ENCODE measurements around the gene ACTG2. TPM values are rescaled to one million over a fixed set of nuclear protein-coding genes. Genes with fewer than 3 reads are reported as not detected.
"Not testable (repeated sequence)": the region's sequence is repeated elsewhere in the genome, so short reads cannot be mapped to it uniquely, and the experiment has no call there.

ACTG2 gene
- total and polyA plus RNA-seq, 4 donors, result 5.3 to 21.0 (median 6.2) TPM

DNA sequence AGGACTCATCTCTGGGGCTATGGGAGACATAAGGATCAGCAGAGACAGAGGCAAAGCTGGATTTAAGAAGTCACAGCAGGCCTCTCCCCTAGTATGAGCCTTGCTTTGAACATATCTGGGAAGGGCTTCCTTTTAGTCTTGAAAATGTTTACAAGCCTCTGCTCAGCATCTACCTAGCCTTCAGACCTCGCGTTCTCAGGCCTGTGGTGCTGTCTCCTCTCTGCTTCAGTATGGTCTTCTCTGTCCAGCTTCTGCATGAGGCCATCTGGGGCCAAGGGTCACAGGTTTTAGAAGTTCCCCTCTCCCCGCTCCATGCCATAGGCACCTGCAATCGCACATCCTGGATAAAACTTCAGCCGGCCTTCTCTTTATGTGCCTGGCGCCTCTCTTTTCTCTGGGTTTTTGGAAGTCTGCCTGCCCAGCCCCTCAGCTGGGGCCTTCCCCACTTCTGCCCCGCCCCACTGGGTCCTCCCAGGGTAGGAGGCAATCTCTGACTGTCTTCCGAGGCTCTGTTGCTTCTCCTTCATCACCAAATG is 7.1 kb downstream of the ACTG2 start:
- no peak for DNase-seq (ENCODE audit: low read depth in 4 of 6, low spot score in 6 of 6)
- H3K27ac ChIP-seq (ENCODE audit: low read depth, low read length), result no peak overlapping the region
- H3K4me1 ChIP-seq (ENCODE audit: control insufficient read depth, insufficient read depth, low read length), result peaks cover 8% of the 10 kb centered on the region
- WGBS (ENCODE audit: insufficient coverage), result 81% methylated on average over 6 of the region's 8 CpGs
- no peak overlapping the region for H3K4me3 ChIP-seq (ENCODE audit: low read depth, low read length)
- H3K9me3 ChIP-seq (ENCODE audit: control insufficient read depth, insufficient read depth, low read length), result no peaks in the 10 kb centered on the region
- no peaks in the 10 kb centered on the region for H3K36me3 ChIP-seq (ENCODE audit: control insufficient read depth, insufficient read depth, low read length)
- H3K27me3 ChIP-seq (ENCODE audit: control insufficient read depth, insufficient read depth, low read length), result no peaks in the 10 kb centered on the region

DNA sequence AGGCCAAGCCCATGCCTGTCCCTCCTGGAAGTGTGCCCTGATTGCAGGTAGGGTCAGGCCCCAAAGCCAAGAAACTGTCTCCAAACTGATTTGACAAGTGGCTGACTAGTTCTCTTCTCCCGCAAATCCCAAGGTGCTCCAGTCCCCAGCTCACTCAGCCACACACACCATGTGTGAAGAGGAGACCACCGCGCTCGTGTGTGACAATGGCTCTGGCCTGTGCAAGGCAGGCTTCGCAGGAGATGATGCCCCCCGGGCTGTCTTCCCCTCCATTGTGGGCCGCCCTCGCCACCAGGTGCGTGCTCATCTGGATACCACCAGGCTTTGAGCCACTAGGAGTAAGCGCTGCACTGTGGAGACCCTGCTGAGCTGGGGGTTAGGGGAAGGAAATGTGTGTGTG is 8.3 kb downstream of the ACTG2 start:
- DNase-seq (ENCODE audit: low read depth in 4 of 6, low spot score in 6 of 6), result no peak
- H3K27me3 ChIP-seq (ENCODE audit: control insufficient read depth, insufficient read depth, low read length), result no peaks in the 10 kb centered on the region
- WGBS (ENCODE audit: insufficient coverage), result 96% methylated on average over 7 of the region's 10 CpGs

DNA sequence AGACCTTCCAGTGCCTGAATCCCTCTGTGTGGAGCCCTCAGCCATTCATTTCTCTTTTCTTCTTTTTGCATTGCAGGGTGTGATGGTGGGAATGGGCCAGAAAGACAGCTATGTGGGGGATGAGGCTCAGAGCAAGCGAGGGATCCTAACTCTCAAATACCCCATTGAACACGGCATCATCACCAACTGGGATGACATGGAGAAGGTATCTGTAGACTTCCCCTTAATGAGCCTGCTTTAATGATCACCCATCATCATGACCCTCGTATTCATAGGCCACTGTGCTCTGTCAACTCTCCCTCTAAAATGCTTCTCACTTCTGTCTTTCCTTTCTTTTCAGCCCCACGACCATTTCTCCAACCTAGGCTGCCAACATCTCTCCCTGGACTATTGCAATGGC is 9.5 kb downstream of the ACTG2 start:
- Histone ChIP-seq H3K9me3 (ENCODE audit: control insufficient read depth, insufficient read depth, low read length) (no peaks in the 10 kb centered on the region), H3K4me3 (ENCODE audit: low read depth, low read length) (no peak overlapping the region), H3K4me1 (ENCODE audit: control insufficient read depth, insufficient read depth, low read length) (peaks cover 2% of the 10 kb centered on the region), H3K27me3 (ENCODE audit: control insufficient read depth, insufficient read depth, low read length) (no peaks in the 10 kb centered on the region), H3K27ac (ENCODE audit: low read depth, low read length) (no peak overlapping the region), H3K36me3 (ENCODE audit: control insufficient read depth, insufficient read depth, low read length) (no peaks in the 10 kb centered on the region)
- no peak for DNase-seq (ENCODE audit: low read depth in 4 of 6, low spot score in 6 of 6)
- 71% methylated on average over 2 of the region's 4 CpGs for WGBS (ENCODE audit: insufficient coverage)

More for the DNA sequence above, 8.3 kb downstream of the ACTG2 start:
- H3K36me3 ChIP-seq (ENCODE audit: control insufficient read depth, insufficient read depth, low read length), result no peaks in the 10 kb centered on the region
- H3K27ac ChIP-seq (ENCODE audit: low read depth, low read length), result no peak overlapping the region
- H3K4me3 ChIP-seq (ENCODE audit: low read depth, low read length), result no peak overlapping the region
- H3K4me1 ChIP-seq (ENCODE audit: control insufficient read depth, insufficient read depth, low read length), result peaks cover 8% of the 10 kb centered on the region
- H3K9me3 ChIP-seq (ENCODE audit: control insufficient read depth, insufficient read depth, low read length), result no peaks in the 10 kb centered on the region

DNA sequence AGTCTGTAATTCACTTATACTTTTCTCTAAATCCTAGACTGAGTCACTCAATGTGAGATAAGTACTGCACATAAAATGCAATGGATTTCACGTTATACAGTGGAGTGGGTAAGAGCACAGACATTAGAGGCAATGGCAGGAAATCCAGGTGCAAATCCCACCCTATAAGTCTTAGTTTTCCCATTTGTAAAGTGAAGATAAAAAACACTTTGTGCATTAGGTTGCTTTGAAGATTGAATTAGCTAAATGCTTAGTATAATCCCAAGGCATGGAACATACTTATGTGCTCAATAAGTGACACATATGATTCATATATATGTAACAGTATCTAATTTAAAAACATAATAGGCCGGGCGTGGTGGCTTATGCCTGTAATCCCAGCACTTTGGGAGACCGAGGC is 10.5 kb downstream of the ACTG2 start:
- WGBS (ENCODE audit: insufficient coverage), result 80% methylated on average over 1 of the region's 4 CpGs
- H3K4me1 ChIP-seq (ENCODE audit: control insufficient read depth, insufficient read depth, low read length), result no peaks in the 10 kb centered on the region

DNA sequence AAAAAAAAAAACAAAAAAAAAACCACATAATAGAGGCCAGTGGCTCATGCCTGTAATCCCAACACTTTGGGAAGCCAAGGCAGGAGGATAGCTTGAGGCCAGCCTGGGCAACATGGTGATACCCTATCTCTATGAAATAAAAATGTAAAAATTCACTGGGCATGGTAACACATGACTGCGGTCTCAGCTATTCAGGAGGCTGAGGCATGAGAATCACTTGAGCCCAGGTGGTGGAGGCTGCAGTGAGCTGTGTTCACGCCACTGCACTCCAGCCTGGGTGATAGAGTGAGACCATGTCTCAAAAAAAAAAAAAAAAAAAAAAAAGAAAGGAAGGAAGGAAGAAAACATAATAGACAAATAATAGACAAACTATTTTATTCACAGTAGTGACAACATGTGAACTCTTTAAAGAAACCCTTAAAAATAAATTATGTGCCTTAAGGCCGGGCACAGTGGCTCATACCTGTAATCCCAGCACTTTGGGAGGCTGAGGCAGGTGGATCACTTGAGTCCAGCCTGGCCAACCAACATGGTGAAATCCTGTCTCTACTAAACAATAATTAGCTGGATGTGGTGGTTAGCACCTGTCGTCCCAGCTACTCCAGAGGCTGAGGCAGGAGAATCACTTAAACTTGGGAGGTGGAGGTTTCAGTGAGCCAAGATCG is 11.3 kb downstream of the ACTG2 start:
- not testable (repeated sequence) for H3K9me3 ChIP-seq (ENCODE audit: control insufficient read depth, insufficient read depth, low read length); DNase-seq (ENCODE audit: low read depth in 4 of 6, low spot score in 6 of 6); H3K4me1 ChIP-seq (ENCODE audit: control insufficient read depth, insufficient read depth, low read length); H3K27ac ChIP-seq (ENCODE audit: low read depth, low read length); H3K4me3 ChIP-seq (ENCODE audit: low read depth, low read length); H3K36me3 ChIP-seq (ENCODE audit: control insufficient read depth, insufficient read depth, low read length); H3K27me3 ChIP-seq (ENCODE audit: control insufficient read depth, insufficient read depth, low read length)
- WGBS (ENCODE audit: insufficient coverage), result 100% methylated on average over 1 of the region's 5 CpGs

More for the DNA sequence above, 10.5 kb downstream of the ACTG2 start:
- no peaks in the 10 kb centered on the region for H3K9me3 ChIP-seq (ENCODE audit: control insufficient read depth, insufficient read depth, low read length)
- H3K27me3 ChIP-seq (ENCODE audit: control insufficient read depth, insufficient read depth, low read length), result no peaks in the 10 kb centered on the region
- no peak for DNase-seq (ENCODE audit: low read depth in 4 of 6, low spot score in 6 of 6)
- no peaks in the 10 kb centered on the region for H3K36me3 ChIP-seq (ENCODE audit: control insufficient read depth, insufficient read depth, low read length)
- no peak overlapping the region for H3K27ac ChIP-seq (ENCODE audit: low read depth, low read length)
- H3K4me3 ChIP-seq (ENCODE audit: low read depth, low read length), result no peak overlapping the region

DNA sequence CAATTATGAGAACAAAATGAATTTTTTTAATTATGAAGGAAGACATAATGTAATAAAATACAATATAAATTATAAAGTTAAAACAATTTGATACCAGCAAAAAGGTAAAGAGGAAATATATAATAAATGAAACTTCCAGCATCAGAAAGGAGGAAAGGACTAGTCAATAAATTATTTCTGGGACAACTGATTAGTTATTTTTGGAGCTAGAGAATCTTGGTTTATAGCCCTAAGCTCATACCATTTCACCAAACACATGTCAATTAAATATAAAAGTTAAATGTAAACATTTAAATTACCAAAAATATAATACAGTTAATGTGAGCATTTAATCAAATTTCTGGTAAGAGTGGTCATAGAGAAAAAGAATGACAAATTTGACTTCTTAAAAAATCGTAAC is 12.1 kb downstream of the ACTG2 start:
- no peaks in the 10 kb centered on the region for H3K4me1 ChIP-seq (ENCODE audit: control insufficient read depth, insufficient read depth, low read length)
- no peak overlapping the region for H3K27ac ChIP-seq (ENCODE audit: low read depth, low read length)

DNA sequence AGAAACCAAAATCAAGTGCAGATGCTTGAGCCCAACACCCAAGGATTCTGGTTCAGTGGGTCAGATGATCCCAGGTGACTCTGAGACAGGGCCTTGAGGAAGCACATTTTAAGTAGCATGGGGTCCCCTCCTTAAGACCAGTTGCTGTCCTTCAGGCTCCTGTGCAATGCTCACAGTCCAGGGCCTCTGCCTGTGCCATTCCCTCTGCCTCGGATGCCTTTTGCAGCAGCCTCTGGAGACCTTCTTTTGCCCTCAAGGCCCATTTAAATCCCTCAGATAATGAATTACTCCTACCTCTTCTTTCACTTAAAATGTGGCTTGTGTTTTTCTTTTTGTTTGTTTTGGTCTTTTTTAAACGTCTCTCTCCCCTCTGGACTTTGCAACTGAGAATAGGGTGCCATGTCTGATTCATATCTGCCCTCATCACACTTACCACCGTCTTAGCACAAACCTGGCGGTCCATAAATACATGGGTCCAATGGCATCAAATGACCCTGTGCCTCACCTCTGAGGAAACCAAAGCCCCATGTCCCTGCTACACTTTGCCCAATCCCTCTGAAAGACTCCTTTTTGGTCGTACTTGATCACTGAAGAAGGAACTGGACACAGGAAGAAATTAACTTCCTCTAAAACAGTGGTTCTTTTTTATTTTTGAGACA is 14.2 kb downstream of the ACTG2 start:
- H3K4me1 ChIP-seq (ENCODE audit: control insufficient read depth, insufficient read depth, low read length), result no peaks in the 10 kb centered on the region
- no peaks in the 10 kb centered on the region for H3K36me3 ChIP-seq (ENCODE audit: control insufficient read depth, insufficient read depth, low read length)
- no peak overlapping the region for H3K4me3 ChIP-seq (ENCODE audit: low read depth, low read length)
- no peak for DNase-seq (ENCODE audit: low read depth in 4 of 6, low spot score in 6 of 6)
- no peak overlapping the region for H3K27ac ChIP-seq (ENCODE audit: low read depth, low read length)
- WGBS (ENCODE audit: insufficient coverage), result 89% methylated on average over 3 of the region's 5 CpGs
- no peaks in the 10 kb centered on the region for H3K9me3 ChIP-seq (ENCODE audit: control insufficient read depth, insufficient read depth, low read length)
- H3K27me3 ChIP-seq (ENCODE audit: control insufficient read depth, insufficient read depth, low read length), result no peaks in the 10 kb centered on the region

More for the DNA sequence above, 12.1 kb downstream of the ACTG2 start:
- no peak for DNase-seq (ENCODE audit: low read depth in 4 of 6, low spot score in 6 of 6)
- Histone ChIP-seq H3K4me3 (ENCODE audit: low read depth, low read length) (no peak overlapping the region), H3K36me3 (ENCODE audit: control insufficient read depth, insufficient read depth, low read length) (no peaks in the 10 kb centered on the region), H3K9me3 (ENCODE audit: control insufficient read depth, insufficient read depth, low read length) (no peaks in the 10 kb centered on the region), H3K27me3 (ENCODE audit: control insufficient read depth, insufficient read depth, low read length) (no peaks in the 10 kb centered on the region)
- WGBS (ENCODE audit: insufficient coverage), result no CpG with 5 or more reads among the region's 1 CpG

DNA sequence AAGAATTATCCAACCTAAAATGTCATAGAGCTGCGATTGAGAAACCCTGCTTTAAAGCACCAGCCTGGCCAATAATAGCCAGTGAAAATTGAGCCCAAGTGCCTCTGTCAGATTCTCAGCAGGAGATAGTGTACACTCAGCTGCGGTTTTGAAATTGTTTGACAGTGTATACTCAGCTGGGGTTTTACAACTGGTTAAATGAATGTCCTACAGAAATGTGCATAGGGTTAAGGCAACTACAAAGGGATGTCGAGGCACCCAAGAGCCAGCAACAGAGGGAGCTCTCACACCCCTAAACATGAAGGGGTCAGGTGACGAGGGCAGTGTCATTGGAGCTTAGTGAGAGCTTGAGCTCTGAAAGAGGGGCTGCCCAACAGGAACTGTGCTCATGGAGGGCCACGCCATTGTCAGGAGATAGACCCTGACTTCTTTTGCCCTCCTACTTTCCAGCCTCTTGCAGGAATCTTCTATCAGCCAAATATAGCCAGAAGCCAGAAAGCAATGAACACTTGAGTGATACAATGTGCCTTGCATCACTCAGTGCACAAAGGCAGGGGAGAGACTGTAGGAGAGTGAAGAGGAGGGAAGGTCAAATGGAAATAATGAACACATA is 15.1 kb downstream of the ACTG2 start:
- no peaks in the 10 kb centered on the region for H3K9me3 ChIP-seq (ENCODE audit: control insufficient read depth, insufficient read depth, low read length)
- no peak for DNase-seq (ENCODE audit: low read depth in 4 of 6, low spot score in 6 of 6)
- H3K27ac ChIP-seq (ENCODE audit: low read depth, low read length), result no peak overlapping the region
- 38% methylated on average over 2 of the region's 5 CpGs for WGBS (ENCODE audit: insufficient coverage)
- no peaks in the 10 kb centered on the region for H3K36me3 ChIP-seq (ENCODE audit: control insufficient read depth, insufficient read depth, low read length)
- no peaks in the 10 kb centered on the region for H3K4me1 ChIP-seq (ENCODE audit: control insufficient read depth, insufficient read depth, low read length)
- no peak overlapping the region for H3K4me3 ChIP-seq (ENCODE audit: low read depth, low read length)
- no peaks in the 10 kb centered on the region for H3K27me3 ChIP-seq (ENCODE audit: control insufficient read depth, insufficient read depth, low read length)

DNA sequence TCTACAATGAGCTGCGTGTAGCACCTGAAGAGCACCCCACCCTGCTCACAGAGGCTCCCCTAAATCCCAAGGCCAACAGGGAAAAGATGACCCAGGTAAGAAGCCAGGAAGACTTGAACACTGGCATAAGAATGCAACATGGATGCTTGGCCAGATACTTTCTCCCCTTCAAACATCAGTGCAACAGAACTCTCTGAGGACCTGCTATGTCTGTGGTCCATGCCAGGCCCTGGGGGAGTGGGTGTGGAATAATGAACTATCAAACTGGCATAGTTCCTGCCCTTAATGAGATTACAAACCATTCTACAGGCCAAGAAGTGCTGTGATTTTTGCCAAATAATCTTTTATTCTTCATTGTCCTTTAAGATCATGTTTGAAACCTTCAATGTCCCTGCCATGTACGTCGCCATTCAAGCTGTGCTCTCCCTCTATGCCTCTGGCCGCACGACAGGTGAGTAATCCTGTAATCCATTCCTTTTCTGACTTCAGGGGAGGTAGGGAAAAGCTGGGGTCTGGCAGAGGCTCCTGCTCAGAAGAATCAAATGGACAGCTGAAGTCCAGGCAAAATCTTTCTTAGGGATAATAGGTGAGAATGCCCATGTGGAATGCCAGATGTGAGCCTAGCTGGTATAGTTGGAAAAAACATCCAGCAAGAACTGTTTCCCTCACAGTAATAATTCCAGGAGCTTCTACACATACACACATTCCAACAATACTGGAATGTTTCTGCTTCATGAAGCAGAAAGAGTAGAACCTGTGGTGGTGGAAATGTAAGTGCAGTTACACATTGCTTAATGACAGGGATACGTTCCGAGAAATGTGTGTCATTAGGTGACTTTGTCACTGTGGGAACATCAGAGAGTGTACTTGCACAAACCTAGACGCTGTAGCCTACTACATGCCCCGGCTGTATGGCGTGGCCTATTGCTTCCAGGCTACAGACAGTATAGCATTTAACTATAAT is 16.2 kb downstream of the ACTG2 start:
- Histone ChIP-seq H3K4me1 (ENCODE audit: control insufficient read depth, insufficient read depth, low read length) (no peaks in the 10 kb centered on the region), H3K27me3 (ENCODE audit: control insufficient read depth, insufficient read depth, low read length) (no peaks in the 10 kb centered on the region), H3K27ac (ENCODE audit: low read depth, low read length) (no peak overlapping the region), H3K9me3 (ENCODE audit: control insufficient read depth, insufficient read depth, low read length) (no peaks in the 10 kb centered on the region), H3K4me3 (ENCODE audit: low read depth, low read length) (no peak overlapping the region), H3K36me3 (ENCODE audit: control insufficient read depth, insufficient read depth, low read length) (no peaks in the 10 kb centered on the region)
- whole genome bisulfite sequencing (ENCODE audit: insufficient coverage), result 83% methylated on average over 7 of the region's 10 CpGs
- DNase-seq (ENCODE audit: low read depth in 4 of 6, low spot score in 6 of 6), result no peak
